HG02678 (cell line): ENCODE measurements around the gene RAB34.
"Not testable (repeated sequence)": the region's sequence is repeated elsewhere in the genome, so short reads cannot be mapped to it uniquely, and the experiment has no call there.

Experiments
- ATAC-seq: cut with Tn5 transposase; IDR thresholded peaks from one replicate; pipeline ENCODE4 v1.9.1; 2021; ENCODE audit warnings: mild to moderate bottlenecking, moderate library complexity; ENCODE audit not compliant: unreplicated experiment

The RAB34 gene

GRCh38 chr17:28746611-28747050, 29.0 kb upstream of the RAB34 start:
- no peak for ATAC-seq

GRCh38 chr17:28745786-28746411, 28.2 kb upstream of the RAB34 start:
- no peak for ATAC-seq

- no peak for ATAC-seq
Observed at GRCh38 chr17:28744972-28745785, 27.5 kb upstream of the RAB34 start.

DNA sequence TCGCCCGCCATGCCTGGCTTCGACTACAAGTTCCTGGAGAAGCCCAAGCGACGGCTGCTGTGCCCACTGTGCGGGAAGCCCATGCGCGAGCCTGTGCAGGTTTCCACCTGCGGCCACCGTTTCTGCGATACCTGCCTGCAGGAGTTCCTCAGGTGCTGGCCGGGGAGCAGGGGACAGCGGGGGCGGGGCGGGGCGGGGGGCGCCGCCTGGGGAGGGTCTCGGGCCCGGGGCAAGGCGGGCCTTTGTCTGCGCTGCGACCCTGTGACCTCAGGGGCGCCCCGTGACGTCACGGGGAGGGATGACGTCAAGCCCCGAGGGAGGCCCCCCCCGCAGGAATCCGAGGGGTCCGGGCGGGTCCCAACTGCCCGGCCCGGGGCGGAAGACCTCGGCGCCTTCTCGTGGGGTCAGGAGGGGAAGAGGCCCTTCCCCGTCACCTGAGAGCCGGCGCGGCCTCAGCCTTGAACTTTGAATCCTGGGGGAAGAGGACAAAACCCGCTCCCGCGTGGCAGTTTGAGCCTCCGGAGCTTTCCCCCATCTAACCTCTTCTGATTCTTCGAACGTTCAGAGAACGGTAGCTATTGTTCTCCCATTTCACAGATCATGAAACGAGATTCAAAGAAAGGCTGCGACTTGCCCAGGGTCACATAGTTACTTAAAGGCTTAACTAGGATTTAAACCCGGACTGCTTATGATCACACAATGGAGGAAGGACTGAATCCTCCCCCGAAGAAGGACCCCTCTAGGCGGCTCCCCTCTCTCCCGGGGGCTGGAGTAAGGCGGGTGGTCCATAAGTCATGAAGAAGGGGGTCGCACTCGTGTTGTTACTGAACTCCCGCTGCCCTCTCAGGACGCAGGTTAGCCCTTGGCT, 26.7 kb upstream of the RAB34 start:
- ATAC-seq = peak; percentile 26

GRCh38 chr17:28743243-28744103, 25.8 kb upstream of the RAB34 start, which contains the start of gene TRAF4:
Gene TRAF4 (plus strand): TSS chr17:28744011. CDS start chr17:28744113, 102 bp downstream.
- peak; percentile 69 for ATAC-seq

GRCh38 chr17:28741358-28742349, 24.0 kb upstream of the RAB34 start:
- ATAC-seq = no peak

- ATAC-seq = no peak
Observed at GRCh38 chr17:28740406-28741357, 23.0 kb upstream of the RAB34 start.

DNA sequence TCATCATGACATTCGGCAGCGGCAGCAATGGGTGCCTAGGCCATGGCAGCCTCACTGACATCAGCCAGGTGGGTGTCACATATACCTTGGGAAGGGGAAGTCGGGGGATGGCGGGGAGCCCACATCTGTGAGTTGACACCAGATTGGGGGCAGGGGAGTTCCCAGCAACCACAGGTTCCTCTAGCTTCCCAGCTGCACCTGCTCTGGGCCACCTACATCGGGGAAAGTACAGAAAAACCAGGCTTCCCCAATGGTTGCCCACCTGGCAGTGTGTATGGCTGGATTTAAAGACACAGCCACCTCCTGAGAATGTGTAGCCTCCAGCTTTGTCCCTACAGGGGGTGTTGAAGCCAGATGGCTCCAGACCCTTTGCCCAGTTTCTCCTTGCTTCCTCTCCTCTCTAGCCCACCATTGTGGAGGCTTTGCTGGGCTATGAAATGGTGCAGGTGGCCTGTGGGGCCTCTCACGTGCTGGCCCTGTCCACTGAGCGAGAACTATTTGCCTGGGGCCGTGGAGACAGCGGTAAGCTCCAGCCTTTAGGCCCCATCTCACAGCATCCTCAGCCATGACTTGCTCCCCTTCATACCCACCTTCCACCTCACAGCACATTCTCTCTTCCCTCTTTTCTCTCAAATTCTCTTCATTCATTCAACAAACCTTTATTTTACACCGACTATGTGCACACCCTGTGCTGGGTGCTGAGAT, 21.2 kb upstream of the RAB34 start:
- no peak for ATAC-seq

GRCh38 chr17:28737770-28738679, 20.4 kb upstream of the RAB34 start:
- peak; percentile 72 for ATAC-seq

DNA sequence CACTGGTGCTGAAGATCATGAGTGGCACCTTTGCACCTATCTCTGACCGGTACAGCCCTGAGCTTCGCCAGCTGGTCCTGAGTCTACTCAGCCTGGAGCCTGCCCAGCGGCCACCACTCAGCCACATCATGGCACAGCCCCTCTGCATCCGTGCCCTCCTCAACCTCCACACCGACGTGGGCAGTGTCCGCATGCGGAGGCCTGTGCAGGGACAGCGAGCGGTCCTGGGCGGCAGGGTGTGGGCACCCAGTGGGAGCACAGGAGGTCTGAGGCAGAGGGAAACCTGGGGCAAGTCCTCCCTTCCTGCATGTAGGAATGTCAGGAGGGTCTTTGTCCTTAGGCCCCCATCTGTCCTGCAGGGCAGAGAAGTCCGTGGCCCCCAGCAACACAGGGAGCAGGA, 19.6 kb upstream of the RAB34 start:
- no peak for ATAC-seq

GRCh38 chr17:28735913-28736769, 18.5 kb upstream of the RAB34 start:
- not testable (repeated sequence) for ATAC-seq

- no peak for ATAC-seq
Observed at GRCh38 chr17:28735242-28735722, 17.6 kb upstream of the RAB34 start.

- no peak for ATAC-seq
Observed at GRCh38 chr17:28734712-28735241, 17.1 kb upstream of the RAB34 start.

DNA sequence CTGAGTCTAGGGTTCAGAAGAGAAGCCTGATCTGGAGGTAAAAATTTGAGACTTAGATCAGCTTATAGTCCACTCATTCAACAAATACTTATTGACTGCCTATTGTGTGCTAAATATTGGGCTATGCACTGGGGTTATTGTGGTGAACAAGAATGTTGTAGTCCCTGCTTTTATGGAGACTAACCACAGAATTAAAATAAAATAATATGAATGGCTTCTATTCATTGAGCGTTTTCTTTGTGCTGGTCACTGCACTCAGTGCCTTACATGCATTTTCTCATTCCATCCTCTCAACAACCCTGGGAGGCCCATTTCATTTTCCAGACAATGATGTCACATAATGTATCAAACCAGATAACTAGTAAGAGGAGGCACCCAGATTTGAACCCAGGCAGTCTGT, 15.7 kb upstream of the RAB34 start:
- no peak for ATAC-seq

DNA sequence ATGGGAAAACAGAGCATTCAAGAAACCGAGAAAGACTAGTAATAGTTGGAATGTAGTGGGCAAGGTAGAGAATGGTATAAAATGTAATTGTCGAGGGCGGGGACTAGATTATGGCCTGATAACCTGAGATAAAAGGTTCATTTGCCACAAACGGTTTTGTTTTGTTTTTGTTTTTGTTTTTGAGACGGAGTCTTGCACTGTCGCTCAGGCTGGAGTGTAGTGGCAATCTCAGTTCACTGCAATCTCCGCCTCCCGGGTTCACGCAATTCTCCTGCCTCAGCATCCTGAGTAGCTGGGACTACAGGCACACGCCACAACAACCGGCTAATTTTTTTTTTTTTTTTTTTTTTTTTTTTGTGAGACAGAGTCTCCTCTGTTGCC, 12.3 kb upstream of the RAB34 start:
- ATAC-seq = no peak
